ENCODE results near the gene TMEM44. TPM values are rescaled to one million over a fixed set of nuclear protein-coding genes. Genes with fewer than 3 reads are reported as not detected.

Gene TMEM44
- total RNA-seq, 2 donors from 2014 or later, result 40.1 to 43.2 TPM

GRCh38 chr3:194661374-194661773, 28.2 kb upstream of the TMEM44 start:
- no peak overlapping the region for H3K27ac ChIP-seq
- intact Hi-C loops (cut with DNase I), result no loop called here
- TF ChIP-seq CTCF (IDR thresholded peaks at IDR 0.05), result no peak
- H3K27me3 ChIP-seq, result no peaks in the 10 kb centered on the region
- H3K4me1 ChIP-seq, result no peaks in the 10 kb centered on the region
- H3K36me3 ChIP-seq, result peaks cover 10% of the 10 kb centered on the region
- no peak for DNase-seq
- no peaks in the 10 kb centered on the region for H3K9me3 ChIP-seq
- H3K4me3 ChIP-seq, result no peak overlapping the region
- no peak overlapping the region for H3K9ac ChIP-seq (ENCODE audit: low read depth in 2 of 2, low read length in 2 of 2)

- Histone ChIP-seq H3K4me1 (no peaks in the 10 kb centered on the region), H3K9me3 (no peaks in the 10 kb centered on the region), H3K4me3 (no peak overlapping the region), H3K9ac (ENCODE audit: low read depth in 2 of 2, low read length in 2 of 2) (no peak overlapping the region), H3K27ac (no peak overlapping the region), H3K27me3 (no peaks in the 10 kb centered on the region), H3K36me3 (no peaks in the 10 kb centered on the region)
- no peak for TF ChIP-seq CTCF (IDR thresholded peaks at IDR 0.05)
- intact Hi-C loops (cut with DNase I), result no loop called here
- no peak for DNase-seq
Measured at GRCh38 chr3:194659778-194660177, 26.6 kb upstream of the TMEM44 start.

- no peaks in the 10 kb centered on the region for H3K4me1 ChIP-seq
- no peaks in the 10 kb centered on the region for H3K36me3 ChIP-seq
- H3K4me3 ChIP-seq, result no peak overlapping the region
- no peak for TF ChIP-seq CTCF (IDR thresholded peaks at IDR 0.05)
- no peak overlapping the region for H3K9ac ChIP-seq (ENCODE audit: low read depth in 2 of 2, low read length in 2 of 2)
- no peaks in the 10 kb centered on the region for H3K27me3 ChIP-seq
- no peak for DNase-seq
- H3K9me3 ChIP-seq, result no peaks in the 10 kb centered on the region
- intact Hi-C loops (cut with DNase I), result no loop called here
- H3K27ac ChIP-seq, result no peak overlapping the region
Measured at GRCh38 chr3:194658477-194659242, 25.4 kb upstream of the TMEM44 start.

GRCh38 chr3:194657439-194657838, 24.2 kb upstream of the TMEM44 start:
- intact Hi-C loops (cut with DNase I), result no loop called here
- no peaks in the 10 kb centered on the region for H3K9me3 ChIP-seq
- H3K27ac ChIP-seq, result no peak overlapping the region
- peak; percentile 37 for DNase-seq
- H3K4me3 ChIP-seq, result no peak overlapping the region
- no peak for TF ChIP-seq CTCF (IDR thresholded peaks at IDR 0.05)
- no peaks in the 10 kb centered on the region for H3K36me3 ChIP-seq
- H3K9ac ChIP-seq (ENCODE audit: low read depth in 2 of 2, low read length in 2 of 2), result no peak overlapping the region
- no peaks in the 10 kb centered on the region for H3K4me1 ChIP-seq
- H3K27me3 ChIP-seq, result no peaks in the 10 kb centered on the region

- Histone ChIP-seq H3K9ac (ENCODE audit: low read depth in 2 of 2, low read length in 2 of 2) (no peak overlapping the region), H3K36me3 (no peaks in the 10 kb centered on the region), H3K4me1 (no peaks in the 10 kb centered on the region), H3K9me3 (no peaks in the 10 kb centered on the region), H3K27me3 (no peaks in the 10 kb centered on the region), H3K4me3 (no peak overlapping the region), H3K27ac (no peak overlapping the region)
- no peak for DNase-seq
- intact Hi-C loops (cut with DNase I), result no loop called here
- no peak for TF ChIP-seq CTCF (IDR thresholded peaks at IDR 0.05)
Measured at GRCh38 chr3:194654443-194654842, 21.2 kb upstream of the TMEM44 start.
